Spinal cord (tissue), 10 donors: ENCODE data around the gene LAIR2. TPM values are rescaled to one million over a fixed set of nuclear protein-coding genes. Genes with fewer than 3 reads are reported as not detected.

Experiments
- DNase-seq, 6 donors: peaks; one replicate each; pipeline versions ENCODE4 v3.0.0 to v3.0.0-alpha.2; 2013 to 2015; ENCODE audit warnings: low spot score in 6 of 6, low read depth in 4 of 6
- H3K27ac ChIP-seq: one replicate; pipeline ENCODE4 v1.5.1; 2013; ENCODE audit warnings: low read depth, low read length, control low read depth
- H3K27me3 ChIP-seq: one replicate; pipeline ENCODE4 v1.6.1; 2013; ENCODE audit warnings: low read length; ENCODE audit not compliant: control insufficient read depth, insufficient read depth
- H3K36me3 ChIP-seq: one replicate; pipeline ENCODE4 v1.6.1; 2013; ENCODE audit warnings: low read length; ENCODE audit not compliant: control insufficient read depth, insufficient read depth
- H3K4me1 ChIP-seq: one replicate; pipeline ENCODE4 v1.6.1; 2013; ENCODE audit warnings: low read length; ENCODE audit not compliant: control insufficient read depth, insufficient read depth
- H3K4me3 ChIP-seq: one replicate; pipeline ENCODE4 v1.5.1; 2013; ENCODE audit warnings: low read depth, low read length, control low read depth
- H3K9me3 ChIP-seq: one replicate; pipeline ENCODE4 v1.6.1; 2013; ENCODE audit warnings: low read length; ENCODE audit not compliant: control insufficient read depth, insufficient read depth
- WGBS: methylation state at CpG from one replicate; pipeline ENCODE4 v1.1.5; 2013; ENCODE audit warnings: missing lambda C conversion rate; ENCODE audit not compliant: insufficient coverage; 5-methylcytosine and 5-hydroxymethylcytosine counted together
- polyA plus RNA-seq, 2 donors: library from polyadenylated mRNA; unstranded; fragments of 120-200 nt; gene quantifications; one replicate each; pipeline ENCODE4 v1.2.1, GENCODE V29; 2013; ENCODE audit not compliant: insufficient read length in 2 of 2
- small RNA-seq: library from RNA; depleted of rRNA; stranded (forward); fragments of <200 nt; gene quantifications from one replicate; pipeline ENCODE3, GENCODE V24; 2014; ENCODE audit warnings: low replicate concordance
- total RNA-seq, 2 donors: library from RNA; depleted of rRNA in 1 of 2; stranded (reverse); fragments of 120-200 nt in 1 of 2; fragments of >200 nt in 1 of 2; gene quantifications; one replicate each; pipeline versions ENCODE4 v1.2.3 to v1.2.4, GENCODE V29; 2013 to 2014
- donor health status: healthy.

The LAIR2 gene
- total and polyA plus RNA-seq, 4 donors: not detected

GRCh38 chr19:54551293-54551692, 48.7 kb downstream of the LAIR2 start:
- no peaks in the 10 kb centered on the region for H3K36me3 ChIP-seq
- DNase-seq: no peak
- H3K9me3 ChIP-seq: no peaks in the 10 kb centered on the region
- H3K4me1 ChIP-seq: no peaks in the 10 kb centered on the region
- WGBS: 100% methylated on average over 2 of the region's 6 CpGs
- no peak overlapping the region for H3K4me3 ChIP-seq
- no peaks in the 10 kb centered on the region for H3K27me3 ChIP-seq
- H3K27ac ChIP-seq: no peak overlapping the region

GRCh38 chr19:54551950-54552912, 49.6 kb downstream of the LAIR2 start:
- DNase-seq: no peak
- H3K4me1 ChIP-seq: no peaks in the 10 kb centered on the region
- H3K9me3 ChIP-seq: no peaks in the 10 kb centered on the region
- no peaks in the 10 kb centered on the region for H3K27me3 ChIP-seq
- no peak overlapping the region for H3K4me3 ChIP-seq
- no peaks in the 10 kb centered on the region for H3K36me3 ChIP-seq
- 82% methylated on average over 22 of the region's 22 CpGs for WGBS
- no peak overlapping the region for H3K27ac ChIP-seq

- DNase-seq: no peak
- Histone ChIP-seq H3K27me3 (no peaks in the 10 kb centered on the region), H3K27ac (no peak overlapping the region), H3K4me3 (no peak overlapping the region), H3K4me1 (no peaks in the 10 kb centered on the region), H3K9me3 (no peaks in the 10 kb centered on the region), H3K36me3 (no peaks in the 10 kb centered on the region)
- 84% methylated on average over 15 of the region's 15 CpGs for WGBS
These were observed 50.3 kb downstream of the LAIR2 start for GRCh38 chr19:54552913-54553310.

GRCh38 chr19:54554006-54554405, 51.4 kb downstream of the LAIR2 start:
- no peaks in the 10 kb centered on the region for H3K4me1 ChIP-seq
- H3K36me3 ChIP-seq: no peaks in the 10 kb centered on the region
- no peak for DNase-seq
- WGBS: 78% methylated on average over 5 of the region's 10 CpGs
- no peaks in the 10 kb centered on the region for H3K9me3 ChIP-seq
- H3K27me3 ChIP-seq: no peaks in the 10 kb centered on the region
- H3K27ac ChIP-seq: no peak overlapping the region
- no peak overlapping the region for H3K4me3 ChIP-seq

GRCh38 chr19:54554896-54555295, 52.3 kb downstream of the LAIR2 start:
- H3K27me3 ChIP-seq: no peaks in the 10 kb centered on the region
- DNase-seq: no peak
- H3K36me3 ChIP-seq: no peaks in the 10 kb centered on the region
- no peaks in the 10 kb centered on the region for H3K4me1 ChIP-seq
- H3K4me3 ChIP-seq: no peak overlapping the region
- no peak overlapping the region for H3K27ac ChIP-seq
- H3K9me3 ChIP-seq: no peaks in the 10 kb centered on the region
- 88% methylated on average over 15 of the region's 16 CpGs for WGBS

- Histone ChIP-seq H3K4me1 (no peaks in the 10 kb centered on the region), H3K4me3 (no peak overlapping the region), H3K27ac (no peak overlapping the region), H3K27me3 (no peaks in the 10 kb centered on the region), H3K9me3 (no peaks in the 10 kb centered on the region), H3K36me3 (no peaks in the 10 kb centered on the region)
- no CpG with 5 or more reads among the region's 1 CpG for WGBS
- no peak for DNase-seq
These were observed 53.6 kb downstream of the LAIR2 start for GRCh38 chr19:54556194-54556593.

- Histone ChIP-seq H3K9me3 (no peaks in the 10 kb centered on the region), H3K36me3 (no peaks in the 10 kb centered on the region), H3K27me3 (no peaks in the 10 kb centered on the region), H3K4me3 (no peak overlapping the region), H3K27ac (no peak overlapping the region), H3K4me1 (no peaks in the 10 kb centered on the region)
- no peak for DNase-seq
- 61% methylated on average over 2 of the region's 3 CpGs for WGBS
These were observed 55.7 kb downstream of the LAIR2 start for GRCh38 chr19:54558339-54558738.

Small RNAs within 50 kb of the gene (small RNA-seq; reads per million reads assigned to genes)
- not detected for gene AC245036.2

Other genes starting within 250 kb of the LAIR2 start
- gene LILRB5, start 245.6 kb upstream of the LAIR2 start, total RNA-seq: 1 to 10 TPM; 2.4 to 4.0 TPM
- gene LILRB5, start 245.6 kb upstream of the LAIR2 start, polyA plus RNA-seq: 1 to 10 TPM in 1 of 2 donors, under 1 TPM in 1; 0.84 to 2.5 TPM
- 1 to 10 TPM in 1 of 2 donors, under 1 TPM in 1; 0.61 to 1.6 TPM for gene LILRB2, start 221.7 kb upstream of the LAIR2 start, total RNA-seq
- under 1 TPM; 0.43 to 0.54 TPM for gene LILRB2, start 221.7 kb upstream of the LAIR2 start, polyA plus RNA-seq
- gene LILRA5, start 189.7 kb upstream of the LAIR2 start, total RNA-seq: 1 to 10 TPM in 1 of 2 donors, under 1 TPM in 1; 0.50 to 3.2 TPM
- under 1 TPM in 1 of 2 donors, not detected in 1; 0.54 TPM for gene LILRA5, start 189.7 kb upstream of the LAIR2 start, polyA plus RNA-seq
- 1 to 10 TPM in 1 of 2 donors, under 1 TPM in 1; 0.50 to 1.4 TPM for gene LILRA4, start 163.7 kb upstream of the LAIR2 start, total RNA-seq
- 1 to 10 TPM in 1 of 2 donors, under 1 TPM in 1; 0.38 to 1.7 TPM for gene LILRA4, start 163.7 kb upstream of the LAIR2 start, polyA plus RNA-seq
- 10 to 100 TPM in 1 of 2 donors, 1 to 10 TPM in 1; 9.4 to 12.3 TPM for gene LAIR1, start 137.9 kb upstream of the LAIR2 start, total RNA-seq
- gene LAIR1, start 137.9 kb upstream of the LAIR2 start, polyA plus RNA-seq: 1 to 10 TPM; 6.7 to 6.9 TPM
- gene TTYH1, start 87.4 kb upstream of the LAIR2 start, total RNA-seq: 100 to 1,000 TPM; 170 to 223 TPM
- gene TTYH1, start 87.4 kb upstream of the LAIR2 start, polyA plus RNA-seq: 1,000 to 10,000 TPM in 1 of 2 donors, 100 to 1,000 TPM in 1; 857 to 1,011 TPM
- 10 to 100 TPM; 25.3 to 52.0 TPM for gene LENG8, start 53.6 kb upstream of the LAIR2 start, total RNA-seq
- 100 to 1,000 TPM; 199 to 269 TPM for gene LENG8, start 53.6 kb upstream of the LAIR2 start, polyA plus RNA-seq
- gene LENG9, start 39.1 kb upstream of the LAIR2 start, total RNA-seq: 1 to 10 TPM; 1.2 to 3.2 TPM
- gene LENG9, start 39.1 kb upstream of the LAIR2 start, polyA plus RNA-seq: 1 to 10 TPM; 2.5 to 2.8 TPM
- gene CDC42EP5, start 29.5 kb upstream of the LAIR2 start, total RNA-seq: 10 to 100 TPM; 10.9 to 42.5 TPM
- 10 to 100 TPM in 1 of 2 donors, 1 to 10 TPM in 1; 6.5 to 24.1 TPM for gene CDC42EP5, start 29.5 kb upstream of the LAIR2 start, polyA plus RNA-seq
- 1 to 10 TPM in 1 of 2 donors, under 1 TPM in 1; 0.99 to 1.3 TPM for gene LILRA2, start 71.0 kb downstream of the LAIR2 start, total RNA-seq
- 1 to 10 TPM; 1.5 to 1.8 TPM for gene LILRA2, start 71.0 kb downstream of the LAIR2 start, polyA plus RNA-seq
- under 1 TPM; 0.83 to 0.99 TPM for gene LILRA1, start 90.8 kb downstream of the LAIR2 start, total RNA-seq
- 1 to 10 TPM in 1 of 2 donors, under 1 TPM in 1; 0.72 to 1.4 TPM for gene LILRA1, start 90.8 kb downstream of the LAIR2 start, polyA plus RNA-seq
- 1 to 10 TPM in 1 of 2 donors, under 1 TPM in 1; 0.66 to 1.1 TPM for gene LILRB1, start 127.7 kb downstream of the LAIR2 start, total RNA-seq
- 1 to 10 TPM; 2.0 to 3.2 TPM for gene LILRB1, start 127.7 kb downstream of the LAIR2 start, polyA plus RNA-seq
- 1 to 10 TPM; 3.5 to 4.9 TPM for gene LILRB4, start 160.2 kb downstream of the LAIR2 start, total RNA-seq
- 10 to 100 TPM; 11.8 to 15.5 TPM for gene LILRB4, start 160.2 kb downstream of the LAIR2 start, polyA plus RNA-seq
- not detected for gene KIR3DL3, start 221.6 kb downstream of the LAIR2 start, total RNA-seq
- gene KIR3DL3, start 221.6 kb downstream of the LAIR2 start, polyA plus RNA-seq: not detected
- gene KIR2DL3, start 235.7 kb downstream of the LAIR2 start, total RNA-seq: not detected
- gene KIR2DL3, start 235.7 kb downstream of the LAIR2 start, polyA plus RNA-seq: not detected